ENCODE data around the gene APBB2. TPM values are rescaled to one million over a fixed set of nuclear protein-coding genes. Genes with fewer than 3 reads are reported as not detected.

Gene APBB2
- polyA plus RNA-seq, 3 donors: 0.15 to 0.33 TPM; not detected in 1

GRCh38 chr4:41136456-41136855 is 77.9 kb downstream of the APBB2 start:
- Histone ChIP-seq H3K4me2 (replicated peaks; ENCODE audit: extremely low read depth, low read length, poor library complexity, severe bottlenecking) (no peak overlapping the region), H2AFZ (ENCODE audit: insufficient read depth, low read depth, low read length, poor library complexity, severe bottlenecking) (no peak overlapping the region)
- H3K4me3 Mint-ChIP-seq: no peak overlapping the region

GRCh38 chr4:41135801-41136200 is 78.5 kb downstream of the APBB2 start:
- DNase-seq: no peak
- Mint-ChIP-seq H3K4me1 (no peaks in the 10 kb centered on the region), H3K9me3 (peaks cover 0 to 5% (median 1%) of the 10 kb centered on the region in 7 donors), H3K27ac (no peak overlapping the region), H3K36me3 (no peaks in the 10 kb centered on the region), H3K27me3 (ENCODE audit: low read depth in 3 of 3) (no peaks in the 10 kb centered on the region), H3K4me3 (no peak overlapping the region)
- TF ChIP-seq CTCF (IDR thresholded peaks at IDR 0.05): no peak
- Histone ChIP-seq H3K4me3 (replicated peaks in 1 of 3; ENCODE audit: low read depth in 2 of 3, low read length in 3 of 3) (no peak overlapping the region), H3K27ac (ENCODE audit: low read depth in 1 of 2, low read length in 2 of 2) (no peak overlapping the region), H2AFZ (ENCODE audit: insufficient read depth, low read depth, low read length, poor library complexity, severe bottlenecking) (no peak overlapping the region), H3K36me3 (replicated peaks in 1 of 2; ENCODE audit: control insufficient read depth in 1 of 2, insufficient read depth in 2 of 2, low read length in 2 of 2) (no peaks in the 10 kb centered on the region), H3K27me3 (ENCODE audit: control insufficient read depth in 2 of 2, insufficient read depth in 2 of 2, low read length in 2 of 2) (no peaks in the 10 kb centered on the region), H3K9me3 (replicated peaks in 1 of 2; ENCODE audit: control insufficient read depth in 1 of 2, insufficient read depth in 1 of 2, low read length in 2 of 2) (peaks cover 0 to 3% of the 10 kb centered on the region in 2 donors), H3K4me1 (ENCODE audit: control insufficient read depth in 1 of 2, insufficient read depth in 2 of 2, low read length in 2 of 2) (no peaks in the 10 kb centered on the region), H3K79me2 (ENCODE audit: insufficient read depth, low read length) (no peaks in the 10 kb centered on the region), H3K4me2 (replicated peaks; ENCODE audit: extremely low read depth, low read length, poor library complexity, severe bottlenecking) (no peak overlapping the region), H4K20me1 (ENCODE audit: insufficient read depth, low read length) (no peaks in the 10 kb centered on the region), H3K9ac (ENCODE audit: insufficient read depth, low read length, poor library complexity, severe bottlenecking) (no peak overlapping the region)
- intact Hi-C loops (cut with micrococcal nuclease): no loop called here
- WGBS (ENCODE audit: insufficient coverage): no CpG with 5 or more reads among the region's 2 CpGs

More at GRCh38 chr4:41136456-41136855, 77.9 kb downstream of the APBB2 start:
- DNase-seq: no peak
- Mint-ChIP-seq H3K27ac (no peak overlapping the region), H3K4me1 (no peaks in the 10 kb centered on the region), H3K27me3 (ENCODE audit: low read depth in 3 of 3) (peaks cover 0 to 2% (median 0%) of the 10 kb centered on the region in 3 donors), H3K36me3 (no peaks in the 10 kb centered on the region), H3K9me3 (peaks cover 0 to 5% (median 1%) of the 10 kb centered on the region in 7 donors)
- no peak overlapping the region for H3K9ac ChIP-seq (ENCODE audit: insufficient read depth, low read length, poor library complexity, severe bottlenecking)
- H3K36me3 ChIP-seq (replicated peaks in 1 of 2; ENCODE audit: control insufficient read depth in 1 of 2, insufficient read depth in 2 of 2, low read length in 2 of 2): no peaks in the 10 kb centered on the region
- no peak overlapping the region for H3K27ac ChIP-seq (ENCODE audit: low read depth in 1 of 2, low read length in 2 of 2)
- intact Hi-C loops (cut with micrococcal nuclease): no loop called here
- H3K27me3 ChIP-seq (ENCODE audit: control insufficient read depth in 2 of 2, insufficient read depth in 2 of 2, low read length in 2 of 2): no peaks in the 10 kb centered on the region
- WGBS (ENCODE audit: insufficient coverage): 92% methylated on average over 3 of the region's 3 CpGs
- TF ChIP-seq CTCF (IDR thresholded peaks at IDR 0.05): no peak
- H4K20me1 ChIP-seq (ENCODE audit: insufficient read depth, low read length): no peaks in the 10 kb centered on the region
- peaks cover 0 to 3% of the 10 kb centered on the region in 2 donors for H3K9me3 ChIP-seq (replicated peaks in 1 of 2; ENCODE audit: control insufficient read depth in 1 of 2, insufficient read depth in 1 of 2, low read length in 2 of 2)
- no peaks in the 10 kb centered on the region for H3K79me2 ChIP-seq (ENCODE audit: insufficient read depth, low read length)
- H3K4me1 ChIP-seq (ENCODE audit: control insufficient read depth in 1 of 2, insufficient read depth in 2 of 2, low read length in 2 of 2): no peaks in the 10 kb centered on the region
- H3K4me3 ChIP-seq (replicated peaks in 1 of 3; ENCODE audit: low read depth in 2 of 3, low read length in 3 of 3): no peak overlapping the region
